Omental fat pad (tissue), 4 donors: Measurements from ENCODE around the gene EEF1G. TPM values are rescaled to one million over a fixed set of nuclear protein-coding genes. Genes with fewer than 3 reads are reported as not detected.
"Not testable (repeated sequence)": the region's sequence is repeated elsewhere in the genome, so short reads cannot be mapped to it uniquely, and the experiment has no call there.

Experiments used
- ATAC-seq: fragments of 150-250 bp; one replicate; pipeline ENCODE4 v1.9.1; 2016; ENCODE audit warnings: mild to moderate bottlenecking, moderate library complexity; ENCODE audit not compliant: low FRiP score
- DNase-seq: peaks from one replicate; pipeline ENCODE4 v3.0.0-alpha.2; 2019; ENCODE audit warnings: low spot score
- CTCF ChIP-seq, 3 donors: fragments of 450-650 bp; IDR thresholded peaks; one replicate each; pipeline ENCODE4 v1.5.1; 2016 to 2017; ENCODE audit warnings: antibody characterized with exemption in 3 of 3, mild to moderate bottlenecking in 3 of 3, moderate library complexity in 2 of 3
- total RNA-seq, 4 donors: library from RNA; depleted of rRNA; stranded (reverse); fragments of >200 nt; gene quantifications; one replicate each; pipeline ENCODE4 v1.1.0, GENCODE V29; 2016

EEF1G gene
- total RNA-seq, 4 donors from 2014 or later: 1,194 to 1,561 (median 1,267) TPM

DNA sequence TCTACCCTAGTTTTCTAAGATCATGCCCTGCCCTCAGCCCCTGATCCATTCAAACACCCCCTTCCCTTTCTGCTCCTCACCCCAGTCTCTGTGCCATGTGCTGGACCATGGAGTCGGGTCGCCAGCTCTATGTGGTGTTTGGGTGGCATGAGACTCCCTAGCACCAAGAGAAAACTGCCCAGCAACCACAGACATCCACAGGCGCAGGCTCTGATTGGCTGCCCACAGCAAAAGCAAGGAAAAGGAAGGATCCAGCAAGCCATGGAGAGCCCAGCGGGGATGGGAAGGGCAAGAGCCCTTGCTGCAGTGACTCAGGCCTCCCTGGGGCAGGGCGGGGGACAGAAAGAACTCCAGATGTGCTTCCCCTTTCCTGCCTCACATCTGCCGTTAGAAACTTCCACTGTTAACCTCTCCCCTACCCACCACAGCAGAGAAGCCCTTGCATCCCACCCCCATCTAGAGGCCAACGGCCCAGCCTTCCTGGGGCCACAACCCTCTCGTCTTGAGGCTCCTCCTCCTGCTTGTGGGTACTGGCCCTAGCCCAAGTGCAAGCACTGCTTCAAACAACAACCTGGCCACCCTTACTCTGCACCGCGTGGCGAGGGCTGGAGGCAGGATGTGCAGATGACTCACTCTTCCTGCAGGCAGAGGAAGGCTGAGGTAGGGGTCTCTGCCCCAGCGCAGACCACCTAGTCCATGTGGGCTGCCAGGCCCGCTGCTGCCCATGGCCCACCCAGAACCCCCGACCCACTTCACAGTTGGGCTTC, 17.4 kb downstream of the EEF1G start:
- ATAC-seq (peak; percentile 72), DNase-seq (peak; percentile 73)
- no peak for TF ChIP-seq CTCF (IDR thresholded peaks at IDR 0.05)

GRCh38 chr11:62555464-62556107, 18.1 kb downstream of the EEF1G start:
- DNase-seq (no peak), ATAC-seq (no peak)
- no peak for TF ChIP-seq CTCF (IDR thresholded peaks at IDR 0.05)

GRCh38 chr11:62554387-62555167, 19.1 kb downstream of the EEF1G start:
- ATAC-seq: no peak
- no peak for DNase-seq
- TF ChIP-seq CTCF (IDR thresholded peaks at IDR 0.05): no peak

DNA sequence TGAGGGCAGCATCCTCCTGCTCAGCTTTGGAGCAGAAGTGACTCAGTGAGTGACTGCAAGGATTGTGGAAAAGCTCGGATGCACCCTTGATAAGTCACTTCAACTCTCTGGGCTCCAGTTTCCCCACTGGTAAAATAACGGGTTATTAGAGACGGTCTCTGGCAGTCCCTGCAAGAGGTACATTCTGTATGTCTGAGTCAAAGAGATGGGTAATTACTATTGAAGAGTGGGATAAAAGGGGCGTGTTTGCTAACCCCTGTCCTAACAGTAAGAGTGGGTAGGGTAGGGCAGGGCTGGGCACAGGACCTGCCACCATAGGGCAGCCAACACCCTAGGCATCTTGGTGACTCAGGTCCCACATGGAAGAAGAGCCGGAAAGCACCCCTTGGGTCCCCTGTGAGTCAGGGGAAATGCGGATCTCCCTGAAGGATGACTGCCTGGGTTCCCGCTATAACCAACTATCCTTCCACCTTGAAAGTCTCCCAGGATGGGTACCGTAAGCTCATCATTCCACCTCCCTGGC, 19.8 kb downstream of the EEF1G start:
- DNase-seq (no peak), ATAC-seq (peak; percentile 38)
- no peak for TF ChIP-seq CTCF (IDR thresholded peaks at IDR 0.05)

GRCh38 chr11:62553080-62553838, 20.4 kb downstream of the EEF1G start:
- DNase-seq (no peak), ATAC-seq (peak; percentile 77)
- no peak for TF ChIP-seq CTCF (IDR thresholded peaks at IDR 0.05)

GRCh38 chr11:62552485-62553079, 21.1 kb downstream of the EEF1G start:
- DNase-seq (no peak), ATAC-seq (no peak)
- no peak for TF ChIP-seq CTCF (IDR thresholded peaks at IDR 0.05)

GRCh38 chr11:62550478-62550877, 23.2 kb downstream of the EEF1G start:
- DNase-seq, ATAC-seq: not testable (repeated sequence)
